NCI-H774 (cell line): ENCODE data around the gene ELAC1.
"Not testable (repeated sequence)": the region's sequence is repeated elsewhere in the genome, so short reads cannot be mapped to it uniquely, and the experiment has no call there.

ENCODE experiments used
- DNase-seq: peaks from one replicate; lab custom pipeline; 2025; lab: John Stamatoyannopoulos, UW

ELAC1 gene

DNA sequence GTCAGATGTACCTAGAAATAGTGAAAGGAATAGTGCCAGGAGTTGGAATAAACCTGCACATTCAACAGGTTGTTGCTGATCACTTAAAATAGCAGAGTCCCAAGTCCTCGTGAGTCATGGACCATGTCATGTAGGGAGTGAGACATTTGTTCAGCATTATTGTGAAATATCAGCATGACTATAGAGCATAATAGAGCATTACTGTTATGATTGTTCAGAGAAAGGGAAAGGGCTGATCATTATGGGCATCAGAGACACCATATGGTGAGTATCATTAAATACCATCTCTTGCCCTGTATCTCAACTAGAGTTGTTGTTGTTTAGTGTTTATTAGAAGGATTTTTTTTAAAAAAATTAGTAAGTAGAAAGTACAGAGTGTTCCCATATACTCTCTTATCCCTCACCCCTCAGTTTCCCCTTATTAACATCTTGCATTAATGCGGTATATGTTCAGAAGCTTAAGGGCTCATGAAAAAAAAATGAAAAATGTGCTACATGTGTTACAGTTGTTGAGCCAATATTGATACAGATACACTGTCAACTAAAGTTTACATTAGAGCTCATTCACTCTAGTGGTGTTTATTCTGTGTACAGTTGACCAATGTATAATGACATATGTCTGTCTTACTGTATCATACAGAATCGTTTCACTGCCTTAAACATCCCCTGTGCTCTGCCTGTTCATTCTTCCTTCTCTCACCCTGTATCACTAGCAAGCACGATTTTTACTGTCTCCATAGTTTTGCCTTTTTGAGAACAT lies 5.7 kb downstream of the ELAC1 start:
- no peak for DNase-seq

- DNase-seq, result no peak
Observed at GRCh38 chr18:50977037-50977760, 9.4 kb downstream of the ELAC1 start.

GRCh38 chr18:50981381-50981780 lies 13.5 kb downstream of the ELAC1 start:
- DNase-seq, result no peak

GRCh38 chr18:50982086-50982801 lies 14.4 kb downstream of the ELAC1 start:
- DNase-seq, result no peak

- no peak for DNase-seq
Observed at GRCh38 chr18:50982802-50983179, 15.0 kb downstream of the ELAC1 start.

GRCh38 chr18:50986360-50987087 lies 18.7 kb downstream of the ELAC1 start:
- DNase-seq, result no peak

DNA sequence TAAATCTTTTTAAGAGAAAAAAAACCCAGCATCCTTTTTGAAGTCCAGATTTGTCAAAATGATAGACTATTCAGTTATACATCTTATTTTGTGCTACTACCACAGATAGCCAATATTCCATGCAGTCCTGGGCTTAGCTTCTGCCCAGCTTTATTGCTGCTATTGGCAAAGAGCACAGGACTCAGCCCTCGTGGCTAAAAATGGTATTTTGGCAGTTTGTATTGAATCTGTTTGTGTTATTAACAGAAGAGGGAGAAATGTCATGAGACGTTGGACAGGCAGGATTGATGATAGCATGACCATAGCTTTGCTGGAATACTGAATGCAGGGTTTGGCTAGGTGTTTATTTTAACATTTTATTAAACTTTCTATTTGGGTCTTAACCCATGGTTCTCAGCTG lies 19.4 kb downstream of the ELAC1 start:
- no peak for DNase-seq

DNA sequence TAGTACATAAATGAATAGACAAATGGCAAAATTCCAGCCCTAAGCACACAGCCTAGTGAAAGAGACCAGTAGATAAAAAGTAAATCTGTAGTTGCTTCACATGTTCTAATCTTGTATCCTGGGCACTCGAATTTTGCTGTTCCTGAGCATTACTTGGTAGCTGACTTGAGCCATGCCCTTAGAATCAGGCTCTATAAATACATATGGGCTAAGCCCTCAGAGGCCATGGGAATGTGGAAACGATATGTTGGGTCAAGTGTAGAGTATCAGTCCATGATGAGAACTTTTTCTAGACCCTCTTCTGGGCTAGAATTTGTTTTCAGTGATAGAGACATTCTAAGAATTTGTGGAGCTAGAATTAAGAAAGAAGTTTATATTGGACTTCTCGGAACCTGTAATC lies 21.9 kb downstream of the ELAC1 start:
- DNase-seq, result no peak

GRCh38 chr18:50992351-50992762 lies 24.5 kb downstream of the ELAC1 start:
- DNase-seq, result no peak

- no peak for DNase-seq
Observed at GRCh38 chr18:50994031-50994430, 26.2 kb downstream of the ELAC1 start.

- not testable (repeated sequence) for DNase-seq
Observed at GRCh38 chr18:51003174-51003573, 35.3 kb downstream of the ELAC1 start.

- DNase-seq, result no peak
Observed at GRCh38 chr18:51006061-51006818, 38.4 kb downstream of the ELAC1 start.

DNA sequence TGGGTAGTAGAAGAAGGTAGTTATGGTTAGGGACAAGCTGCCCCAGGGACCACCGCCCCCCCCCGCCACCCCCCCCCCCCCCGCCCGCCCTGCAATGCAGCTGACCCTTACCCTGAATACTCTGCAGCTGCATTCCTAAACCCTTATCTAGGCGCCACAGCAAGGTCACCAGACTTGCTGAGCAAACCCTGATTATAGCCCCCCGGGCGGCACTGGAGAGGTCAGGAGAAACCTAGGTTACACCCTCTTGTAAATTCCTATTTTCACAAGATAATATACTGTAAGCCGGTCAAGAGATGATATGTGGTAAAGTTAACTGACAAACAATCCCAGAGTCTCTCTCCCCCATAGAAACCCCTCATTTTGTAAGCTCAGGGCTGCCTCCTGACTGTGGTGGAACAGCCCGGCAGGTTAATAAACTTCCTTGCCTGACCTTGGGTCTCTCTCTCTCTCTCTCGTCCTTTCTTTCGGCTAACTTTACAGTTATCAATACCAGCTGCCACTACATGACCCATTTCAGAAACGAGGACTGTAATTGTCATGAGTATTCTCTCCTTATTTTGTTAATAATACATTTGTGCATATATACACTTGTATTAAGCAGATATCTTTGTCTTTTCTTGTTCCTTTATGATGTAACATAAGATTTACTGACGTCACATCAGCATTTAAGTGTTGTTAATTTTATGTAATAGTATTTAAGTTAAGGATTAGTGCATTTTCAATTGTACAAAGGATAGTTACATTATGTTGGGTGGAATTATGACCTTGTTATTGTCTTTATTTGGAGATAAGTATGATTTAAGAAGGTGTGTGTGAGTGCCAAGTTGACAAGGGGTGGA lies 39.3 kb downstream of the ELAC1 start:
- no peak for DNase-seq

GRCh38 chr18:51007790-51008139 lies 39.9 kb downstream of the ELAC1 start:
- DNase-seq, result no peak

DNA sequence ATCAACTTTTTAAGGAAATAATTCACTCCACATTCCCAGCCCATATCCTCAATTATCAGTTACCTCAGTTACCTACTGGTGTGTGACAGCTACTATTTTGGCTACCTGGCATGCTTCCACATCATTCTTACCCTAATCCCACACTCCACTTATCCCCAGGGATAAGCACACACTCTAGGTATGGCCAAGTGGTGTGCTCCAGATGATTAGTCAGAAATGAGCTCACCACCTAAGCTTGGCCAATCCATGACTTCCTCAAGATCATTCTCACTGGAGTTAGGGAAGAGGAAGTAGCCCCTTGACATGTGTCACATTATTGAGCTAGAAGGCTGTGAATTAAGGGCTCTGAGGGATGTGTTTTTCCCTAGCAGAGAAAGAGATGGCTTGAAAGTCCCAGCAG lies 41.2 kb downstream of the ELAC1 start:
- DNase-seq, result peak; percentile 75

DNA sequence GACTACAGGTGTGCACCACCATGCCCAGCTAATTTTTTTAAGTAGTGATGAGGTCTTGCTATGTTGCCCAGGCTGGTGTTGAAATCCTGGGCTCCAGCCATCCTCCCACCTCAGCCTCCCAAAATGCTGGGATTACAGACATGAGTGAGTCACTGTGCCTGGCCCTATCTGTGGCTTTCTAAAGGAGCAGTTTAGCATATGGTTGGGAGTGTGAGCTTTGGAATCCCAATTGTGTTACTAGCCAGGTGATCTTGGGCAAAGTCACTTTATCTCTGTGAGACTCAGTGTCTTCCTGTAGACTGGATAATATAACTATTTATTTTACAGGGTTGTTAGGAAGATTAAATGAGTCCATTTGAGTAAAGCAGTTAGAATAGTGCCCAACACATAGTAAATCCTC lies 42.4 kb downstream of the ELAC1 start:
- no peak for DNase-seq

- DNase-seq, result no peak
Observed at GRCh38 chr18:51011709-51012108, 43.9 kb downstream of the ELAC1 start.

DNA sequence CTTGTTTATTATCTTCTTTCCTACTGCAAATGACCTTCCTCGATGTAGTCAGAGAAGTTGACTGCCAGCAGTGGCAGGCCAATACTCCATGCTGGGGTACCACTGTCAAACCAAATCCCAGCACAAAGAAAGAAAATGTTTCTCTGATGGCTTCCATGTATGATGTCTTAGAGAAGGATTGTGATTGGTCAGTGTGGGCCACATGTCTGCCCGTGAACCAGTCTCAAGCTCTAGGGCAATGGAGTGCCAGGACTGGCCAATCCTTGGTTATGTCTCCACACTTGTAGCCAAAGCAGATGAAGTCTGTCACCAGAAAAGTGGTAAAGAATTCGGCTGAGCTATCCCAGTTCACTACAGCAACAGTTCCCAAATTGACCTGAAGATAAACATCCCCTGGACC lies 44.6 kb downstream of the ELAC1 start:
- no peak for DNase-seq

DNA sequence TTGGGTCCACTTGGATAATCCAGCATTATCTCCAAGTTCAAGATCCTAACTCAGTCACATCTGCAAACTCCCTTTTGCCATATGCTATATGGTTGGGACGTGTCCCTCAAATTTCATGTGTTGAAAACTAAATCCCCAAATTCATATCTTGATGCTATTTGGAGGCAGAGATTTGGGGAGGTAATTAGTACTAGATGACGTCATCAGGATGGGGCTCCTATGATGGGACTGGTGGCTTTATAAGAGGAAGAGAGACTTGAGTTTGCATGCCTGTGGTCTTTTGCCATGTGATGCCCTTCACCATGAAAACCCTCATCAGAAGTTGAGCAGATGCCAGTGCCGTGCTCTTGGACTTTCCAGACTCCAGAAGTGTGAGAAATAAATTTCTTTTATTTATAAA lies 45.4 kb downstream of the ELAC1 start:
- no peak for DNase-seq

DNA sequence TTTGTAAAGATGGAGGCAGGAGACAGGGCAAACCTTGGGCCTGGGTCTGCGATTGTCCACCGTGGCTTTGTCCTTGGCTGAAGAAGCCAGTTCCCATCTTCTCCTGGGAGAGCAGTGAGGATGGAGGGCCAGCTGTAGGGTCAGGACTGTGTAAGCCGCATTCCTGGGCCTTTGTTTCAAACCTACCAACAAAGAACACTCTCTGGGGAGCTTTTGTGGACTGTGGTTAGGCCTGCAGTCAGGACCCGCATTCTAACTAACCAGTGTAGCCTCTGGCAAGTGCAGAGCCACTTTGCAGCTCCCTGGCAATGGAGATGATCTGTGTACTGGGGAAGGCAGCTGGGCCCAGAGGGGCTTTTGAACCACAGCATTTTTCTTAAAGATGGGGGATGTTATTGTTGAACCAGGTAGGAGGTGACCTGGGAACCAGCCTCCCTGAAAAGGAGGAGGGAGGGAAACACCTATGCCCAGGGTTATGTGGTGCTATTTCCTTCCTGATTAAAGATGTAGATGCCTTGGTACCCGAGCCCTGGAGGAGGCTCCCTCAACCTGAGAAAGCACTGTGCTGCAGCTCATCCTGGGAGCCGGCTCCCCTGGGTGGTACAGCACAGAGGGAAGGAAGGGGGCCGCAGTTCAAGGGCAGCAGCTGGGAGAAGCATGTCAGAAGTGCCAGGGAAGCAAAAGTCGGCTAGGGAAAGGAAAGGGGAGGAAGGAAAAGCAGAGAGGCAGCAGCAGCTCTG lies 49.5 kb downstream of the ELAC1 start:
- DNase-seq, result no peak
